Testis (tissue), 2 donors: Measurements from ENCODE around the gene TEX26.

Source experiments
- CTCF ChIP-seq, 3 experiments: fragments of 450-650 bp in 2 of 3; fragments of 200-600 bp in 1 of 3; sonication (generic) in 1 of 3; IDR thresholded peaks; one replicate each; pipeline ENCODE4 v1.5.1; 2016 to 2019; ENCODE audit warnings: antibody characterized with exemption in 3 of 3, mild to moderate bottlenecking in 2 of 3, moderate library complexity in 1 of 3
- POLR2A ChIP-seq: fragments of 450-650 bp; IDR thresholded peaks from one replicate; pipeline ENCODE4 v1.6.1; 2017; ENCODE audit warnings: antibody characterized with exemption, mild to moderate bottlenecking, moderate library complexity

GRCh38 chr13:30971575-30971974 is 39.1 kb downstream of the TEX26 start:
- TF ChIP-seq CTCF (IDR thresholded peaks at IDR 0.05) = no peak
- no peak for TF ChIP-seq POLR2A
